ENCODE results near the gene PPL. TPM values are rescaled to one million over a fixed set of nuclear protein-coding genes. Genes with fewer than 3 reads are reported as not detected.

The PPL gene
- total and polyA plus RNA-seq, 2 of the 13 experiments (the other 11 are each of a cell fraction or from before 2014, with no cell fraction given), result 5.7 to 6.6 TPM

GRCh38 chr16:4869147-4869805, 67.7 kb downstream of the PPL start (continued):
- TF ChIP-seq, protein P1, sequence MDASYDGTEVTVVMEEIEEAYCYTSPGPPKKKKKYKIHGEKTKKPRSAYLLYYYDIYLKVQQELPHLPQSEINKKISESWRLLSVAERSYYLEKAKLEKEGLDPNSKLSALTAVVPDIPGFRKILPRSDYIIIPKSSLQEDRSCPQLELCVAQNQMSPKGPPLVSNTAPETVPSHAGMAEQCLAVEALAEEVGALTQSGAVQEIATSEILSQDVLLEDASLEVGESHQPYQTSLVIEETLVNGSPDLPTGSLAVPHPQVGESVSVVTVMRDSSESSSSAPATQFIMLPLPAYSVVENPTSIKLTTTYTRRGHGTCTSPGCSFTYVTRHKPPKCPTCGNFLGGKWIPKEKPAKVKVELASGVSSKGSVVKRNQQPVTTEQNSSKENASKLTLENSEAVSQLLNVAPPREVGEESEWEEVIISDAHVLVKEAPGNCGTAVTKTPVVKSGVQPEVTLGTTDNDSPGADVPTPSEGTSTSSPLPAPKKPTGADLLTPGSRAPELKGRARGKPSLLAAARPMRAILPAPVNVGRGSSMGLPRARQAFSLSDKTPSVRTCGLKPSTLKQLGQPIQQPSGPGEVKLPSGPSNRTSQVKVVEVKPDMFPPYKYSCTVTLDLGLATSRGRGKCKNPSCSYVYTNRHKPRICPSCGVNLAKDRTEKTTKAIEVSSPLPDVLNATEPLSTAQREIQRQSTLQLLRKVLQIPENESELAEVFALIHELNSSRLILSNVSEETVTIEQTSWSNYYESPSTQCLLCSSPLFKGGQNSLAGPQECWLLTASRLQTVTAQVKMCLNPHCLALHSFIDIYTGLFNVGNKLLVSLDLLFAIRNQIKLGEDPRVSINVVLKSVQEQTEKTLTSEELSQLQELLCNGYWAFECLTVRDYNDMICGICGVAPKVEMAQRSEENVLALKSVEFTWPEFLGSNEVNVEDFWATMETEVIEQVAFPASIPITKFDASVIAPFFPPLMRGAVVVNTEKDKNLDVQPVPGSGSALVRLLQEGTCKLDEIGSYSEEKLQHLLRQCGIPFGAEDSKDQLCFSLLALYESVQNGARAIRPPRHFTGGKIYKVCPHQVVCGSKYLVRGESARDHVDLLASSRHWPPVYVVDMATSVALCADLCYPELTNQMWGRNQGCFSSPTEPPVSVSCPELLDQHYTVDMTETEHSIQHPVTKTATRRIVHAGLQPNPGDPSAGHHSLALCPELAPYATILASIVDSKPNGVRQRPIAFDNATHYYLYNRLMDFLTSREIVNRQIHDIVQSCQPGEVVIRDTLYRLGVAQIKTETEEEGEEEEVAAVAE (CRISPR knock-in tag; IDR thresholded peaks at IDR 0.05; ENCODE audit: borderline replicate concordance), result no peak
- TF ChIP-seq NR3C1 (CRISPR knock-in tag; IDR thresholded peaks at IDR 0.05), result no peak
- no peak for TF ChIP-seq POGZ (CRISPR knock-in tag; IDR thresholded peaks at IDR 0.05)
- TF ChIP-seq, protein P2, sequence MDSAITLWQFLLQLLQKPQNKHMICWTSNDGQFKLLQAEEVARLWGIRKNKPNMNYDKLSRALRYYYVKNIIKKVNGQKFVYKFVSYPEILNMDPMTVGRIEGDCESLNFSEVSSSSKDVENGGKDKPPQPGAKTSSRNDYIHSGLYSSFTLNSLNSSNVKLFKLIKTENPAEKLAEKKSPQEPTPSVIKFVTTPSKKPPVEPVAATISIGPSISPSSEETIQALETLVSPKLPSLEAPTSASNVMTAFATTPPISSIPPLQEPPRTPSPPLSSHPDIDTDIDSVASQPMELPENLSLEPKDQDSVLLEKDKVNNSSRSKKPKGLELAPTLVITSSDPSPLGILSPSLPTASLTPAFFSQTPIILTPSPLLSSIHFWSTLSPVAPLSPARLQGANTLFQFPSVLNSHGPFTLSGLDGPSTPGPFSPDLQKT (CRISPR knock-in tag; IDR thresholded peaks at IDR 0.05; ENCODE audit: borderline replicate concordance), result no peak
- TF ChIP-seq ZNF331 (CRISPR knock-in tag; IDR thresholded peaks at IDR 0.05), result no peak
- TF ChIP-seq NR1H2 (CRISPR knock-in tag; IDR thresholded peaks at IDR 0.05; ENCODE audit: borderline replicate concordance, low read depth), result no peak
- no peak for TF ChIP-seq DMAP1 (CRISPR knock-in tag; IDR thresholded peaks at IDR 0.05)
- TF ChIP-seq ZNF354B (CRISPR knock-in tag; IDR thresholded peaks at IDR 0.05), result no peak
- TF ChIP-seq TBL1XR1 (IDR thresholded peaks at IDR 0.05; ENCODE audit: borderline replicate concordance, low read length, partially characterized antibody), result no peak
- no peak for TF ChIP-seq ZNF138 (CRISPR knock-in tag; IDR thresholded peaks at IDR 0.05; ENCODE audit: low read depth)

All from HepG2 (cell line).